ENCODE data around the gene ZBTB42. TPM values are rescaled to one million over a fixed set of nuclear protein-coding genes. Genes with fewer than 3 reads are reported as not detected.

Gene ZBTB42
- total and polyA plus RNA-seq, 2 of the 4 experiments (the other 2 are of a cell fraction): 1.3 to 2.3 TPM

DNA sequence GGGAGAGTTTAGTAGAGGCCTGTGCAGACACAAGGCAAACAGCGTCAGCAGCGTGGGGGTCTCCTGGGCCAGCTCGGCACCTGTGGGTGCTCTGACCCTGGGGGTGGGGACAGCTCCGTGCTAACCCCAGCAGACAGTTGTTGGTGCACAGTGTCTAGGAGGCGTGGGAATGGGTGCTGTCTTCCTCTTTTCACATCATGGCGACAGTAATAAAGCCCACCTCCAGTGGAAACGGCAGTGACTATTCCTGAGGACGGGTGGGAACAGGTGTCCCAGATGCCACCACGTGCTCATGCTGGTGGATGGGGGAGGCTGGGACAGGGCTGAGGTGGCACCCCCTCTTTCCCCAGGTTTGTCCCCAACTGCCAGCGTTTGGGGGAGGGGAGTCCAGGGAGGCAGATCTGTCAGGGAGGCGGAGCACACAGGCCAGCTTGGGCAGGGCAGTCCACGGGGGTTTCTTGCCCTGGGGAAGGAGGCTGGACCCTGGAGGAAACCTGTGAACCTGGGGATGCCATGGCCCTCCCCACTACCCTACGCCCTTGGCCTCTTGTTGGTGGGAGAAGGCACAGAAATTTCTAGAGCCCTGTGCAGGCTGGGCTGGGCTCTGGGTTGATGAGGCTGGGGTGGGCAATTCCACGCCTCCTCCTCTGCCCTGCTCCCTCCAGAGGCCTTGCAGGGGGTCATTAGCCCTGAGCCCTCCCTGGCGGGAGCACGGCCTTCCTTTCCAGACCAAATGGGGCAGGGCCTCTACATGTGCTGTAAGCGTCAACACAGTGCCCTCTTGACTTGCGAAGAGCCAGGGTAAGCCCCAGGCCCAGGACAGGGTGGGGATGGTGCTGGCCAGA is 3.8 kb downstream of the ZBTB42 start:
- Histone ChIP-seq H2BK20ac (ENCODE audit: low read depth, low read length) (no peak overlapping the region), H4K91ac (ENCODE audit: insufficient read depth, low read depth, low read length) (no peak overlapping the region), H3K56ac (ENCODE audit: extremely low read depth, insufficient read depth, low read length) (no peak overlapping the region), H3K9ac (ENCODE audit: low read depth, low read length) (no peak overlapping the region), H4K8ac (ENCODE audit: low read depth in 2 of 2, low read length in 2 of 2) (no peak overlapping the region; a peak in 1 of 4 replicates), H2AK9ac (replicated peaks; ENCODE audit: low read depth, low read length, poor library complexity) (peak overlapping the region; percentile 79), H3K27me3 (ENCODE audit: control insufficient read depth, insufficient read depth, low read length) (no peaks in the 10 kb centered on the region), H3K4me3 (ENCODE audit: insufficient read depth, low read depth, low read length) (no peak overlapping the region), H2BK5ac (ENCODE audit: low read depth, low read length, poor library complexity, severe bottlenecking) (no peak overlapping the region), H3K18ac (ENCODE audit: low read depth, low read length) (no peak overlapping the region; the same call in 1 of the 2 replicates), H3K36me3 (ENCODE audit: control insufficient read depth, insufficient read depth, low read length) (no peaks in the 10 kb centered on the region), H2BK120ac (ENCODE audit: low read depth, low read length) (no peak overlapping the region), H2BK15ac (ENCODE audit: low read depth, low read length) (no peak overlapping the region), H4K20me1 (ENCODE audit: insufficient read depth, low read length) (peaks cover 4% of the 10 kb centered on the region; the same call in 1 of the 2 replicates), H3K4me2 (ENCODE audit: low read depth, low read length) (no peak overlapping the region), H3K9me1 (ENCODE audit: insufficient read depth, low read length) (peaks cover 16% of the 10 kb centered on the region), H3K9me3 (ENCODE audit: control insufficient read depth, insufficient read depth, low read length) (no peaks in the 10 kb centered on the region), H3K23ac (ENCODE audit: low read depth, low read length) (no peak overlapping the region), H3K14ac (replicated peaks; ENCODE audit: low read depth, low read length) (no peak overlapping the region), H2AFZ (replicated peaks; ENCODE audit: low read length, poor library complexity) (peak overlapping the region; percentile 43), H4K5ac (ENCODE audit: low read depth, low read length) (no peak overlapping the region), H3K27ac (ENCODE audit: insufficient read depth, low read length) (no peak overlapping the region), H3K4ac (ENCODE audit: low read depth, low read length) (0 out of 2 replicates have a peak overlapping the region, but pooled peaks have one; percentile 12), H3K4me1 (ENCODE audit: control insufficient read depth, insufficient read depth, low read length) (peaks cover 17% of the 10 kb centered on the region), H2AK5ac (ENCODE audit: low read depth, low read length) (peak overlapping the region; percentile 54), H3K79me1 (ENCODE audit: low read depth in 1 of 2, low read length in 2 of 2) (peaks cover 0 to 12% of the 10 kb centered on the region in 2 experiments; a peak in 1 of 4 replicates)
- BruUV-seq (replicated peaks): no TSS peak
- POLR2A ChIA-PET (ENCODE audit: unreplicated experiment): no interaction called here
- WGBS, 2 experiments (ENCODE audit: extremely low coverage in 2 of 2, insufficient read length in 1 of 2): 69% methylated on average over 6 of the region's 18 CpGs; no CpG with 5 or more reads in 1 of the 2 experiments
- intact Hi-C loops (cut with micrococcal nuclease) (no loop called here), in situ Hi-C loops (cut with MboI; ENCODE audit: low sequenced_read_pairs) (no loop called here), dilution Hi-C loops (cut with HindIII; ENCODE audit: low sequenced_read_pairs, unreplicated experiment) (no loop called here)
- DNase-seq (no peak), ATAC-seq (ENCODE audit: low read depth) (no peak)
- CTCF ChIA-PET: no interaction called here
- no peak for TF ChIP-seq POLR2A (IDR thresholded peaks at IDR 0.05; ENCODE audit: low read depth, low read length)
- TF ChIP-seq, protein P1, sequence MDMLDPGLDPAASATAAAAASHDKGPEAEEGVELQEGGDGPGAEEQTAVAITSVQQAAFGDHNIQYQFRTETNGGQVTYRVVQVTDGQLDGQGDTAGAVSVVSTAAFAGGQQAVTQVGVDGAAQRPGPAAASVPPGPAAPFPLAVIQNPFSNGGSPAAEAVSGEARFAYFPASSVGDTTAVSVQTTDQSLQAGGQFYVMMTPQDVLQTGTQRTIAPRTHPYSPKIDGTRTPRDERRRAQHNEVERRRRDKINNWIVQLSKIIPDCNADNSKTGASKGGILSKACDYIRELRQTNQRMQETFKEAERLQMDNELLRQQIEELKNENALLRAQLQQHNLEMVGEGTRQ (IDR thresholded peaks at IDR 0.05; ENCODE audit: low read depth, low read length): no peak
- TF ChIP-seq SMC3 (IDR thresholded peaks at IDR 0.05; ENCODE audit: low read depth, low read length): no peak
- TF ChIP-seq MAFK (IDR thresholded peaks at IDR 0.05; ENCODE audit: low read depth, low read length): no peak
- TF ChIP-seq MXI1 (IDR thresholded peaks at IDR 0.05; ENCODE audit: borderline replicate concordance, low read depth, low read length): no peak
- no peak for TF ChIP-seq FOS (IDR thresholded peaks at IDR 0.05; ENCODE audit: low read depth, low read length)
- TF ChIP-seq NFE2L2 (IDR thresholded peaks at IDR 0.05; ENCODE audit: low read depth, low read length): no peak
- TF ChIP-seq RFX5 (IDR thresholded peaks at IDR 0.05; ENCODE audit: low read depth, low read length): no peak
- TF ChIP-seq CHD1 (IDR thresholded peaks at IDR 0.05; ENCODE audit: low read depth, low read length): no peak
- no peak for TF ChIP-seq CEBPB (IDR thresholded peaks at IDR 0.05; ENCODE audit: low read depth, low read length)
- TF ChIP-seq RAD21 (IDR thresholded peaks at IDR 0.05; ENCODE audit: low read length): no peak
- no peak for TF ChIP-seq MAZ (IDR thresholded peaks at IDR 0.05; ENCODE audit: borderline replicate concordance, low read depth, low read length)
- TF ChIP-seq BHLHE40 (IDR thresholded peaks at IDR 0.05; ENCODE audit: low read depth, low read length): no peak
- no peak for TF ChIP-seq RCOR1 (IDR thresholded peaks at IDR 0.05; ENCODE audit: insufficient replicate concordance, low read length)
- TF ChIP-seq, protein P2, sequence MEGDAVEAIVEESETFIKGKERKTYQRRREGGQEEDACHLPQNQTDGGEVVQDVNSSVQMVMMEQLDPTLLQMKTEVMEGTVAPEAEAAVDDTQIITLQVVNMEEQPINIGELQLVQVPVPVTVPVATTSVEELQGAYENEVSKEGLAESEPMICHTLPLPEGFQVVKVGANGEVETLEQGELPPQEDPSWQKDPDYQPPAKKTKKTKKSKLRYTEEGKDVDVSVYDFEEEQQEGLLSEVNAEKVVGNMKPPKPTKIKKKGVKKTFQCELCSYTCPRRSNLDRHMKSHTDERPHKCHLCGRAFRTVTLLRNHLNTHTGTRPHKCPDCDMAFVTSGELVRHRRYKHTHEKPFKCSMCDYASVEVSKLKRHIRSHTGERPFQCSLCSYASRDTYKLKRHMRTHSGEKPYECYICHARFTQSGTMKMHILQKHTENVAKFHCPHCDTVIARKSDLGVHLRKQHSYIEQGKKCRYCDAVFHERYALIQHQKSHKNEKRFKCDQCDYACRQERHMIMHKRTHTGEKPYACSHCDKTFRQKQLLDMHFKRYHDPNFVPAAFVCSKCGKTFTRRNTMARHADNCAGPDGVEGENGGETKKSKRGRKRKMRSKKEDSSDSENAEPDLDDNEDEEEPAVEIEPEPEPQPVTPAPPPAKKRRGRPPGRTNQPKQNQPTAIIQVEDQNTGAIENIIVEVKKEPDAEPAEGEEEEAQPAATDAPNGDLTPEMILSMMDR (conservative IDR thresholded peaks at IDR 0.05; ENCODE audit: low read depth, low read length): no peak
